Measurements from ENCODE around the gene OLA1.

Gene OLA1

DNA sequence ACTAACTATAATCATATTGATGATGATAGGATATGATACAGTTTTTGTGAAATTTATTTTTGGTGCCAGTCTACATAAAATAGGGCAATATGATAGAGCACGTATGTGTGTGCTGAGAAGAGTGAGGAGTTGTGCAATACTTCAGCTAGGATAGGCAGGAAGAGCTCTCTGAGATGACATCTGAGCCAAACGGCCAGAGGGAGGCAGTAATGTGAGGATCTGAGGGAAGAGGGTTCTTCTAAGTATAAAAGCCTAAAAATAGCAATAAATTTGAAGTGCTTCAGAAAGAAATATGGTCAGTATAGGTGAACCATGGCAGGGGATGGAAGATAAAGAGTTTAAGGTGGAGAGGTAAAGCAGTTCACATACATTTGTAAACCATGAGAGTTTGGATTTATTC is 102.5 kb downstream of the OLA1 start:
- peaks cover 15% of the 10 kb centered on the region; the same call in 1 of the 2 replicates for H3K79me2 ChIP-seq (ENCODE audit: insufficient read depth, low read length)

DNA sequence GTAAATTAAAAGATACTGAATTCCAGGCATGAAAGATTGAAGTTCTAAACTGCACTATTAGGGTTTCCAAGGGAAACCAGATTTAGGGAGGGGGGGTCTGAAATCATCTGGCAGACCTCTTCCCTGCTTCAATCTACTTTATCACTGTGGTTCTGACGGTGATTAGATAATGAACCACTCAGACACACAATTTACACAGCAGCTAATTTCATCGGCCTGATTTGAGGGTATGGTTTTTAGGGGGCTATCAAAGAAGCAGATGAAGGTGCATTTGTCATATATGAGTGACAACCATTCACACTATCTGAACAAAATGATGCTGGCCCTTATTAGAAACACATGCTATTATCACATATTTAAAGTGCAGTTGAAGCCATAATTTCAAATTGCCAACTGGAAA is 106.0 kb downstream of the OLA1 start:
- H3K9ac ChIP-seq (ENCODE audit: low read length): no peak overlapping the region
- H3F3A ChIP-seq (ENCODE audit: insufficient read depth): no peaks in the 10 kb centered on the region
- H3K4me2 ChIP-seq (ENCODE audit: low read depth, low read length, poor library complexity, severe bottlenecking): no peak overlapping the region
- TF ChIP-seq EZH2phosphoT487 (conservative IDR thresholded peaks at IDR 0.05; ENCODE audit: low read length): no peak
- TF ChIP-seq, protein P1, sequence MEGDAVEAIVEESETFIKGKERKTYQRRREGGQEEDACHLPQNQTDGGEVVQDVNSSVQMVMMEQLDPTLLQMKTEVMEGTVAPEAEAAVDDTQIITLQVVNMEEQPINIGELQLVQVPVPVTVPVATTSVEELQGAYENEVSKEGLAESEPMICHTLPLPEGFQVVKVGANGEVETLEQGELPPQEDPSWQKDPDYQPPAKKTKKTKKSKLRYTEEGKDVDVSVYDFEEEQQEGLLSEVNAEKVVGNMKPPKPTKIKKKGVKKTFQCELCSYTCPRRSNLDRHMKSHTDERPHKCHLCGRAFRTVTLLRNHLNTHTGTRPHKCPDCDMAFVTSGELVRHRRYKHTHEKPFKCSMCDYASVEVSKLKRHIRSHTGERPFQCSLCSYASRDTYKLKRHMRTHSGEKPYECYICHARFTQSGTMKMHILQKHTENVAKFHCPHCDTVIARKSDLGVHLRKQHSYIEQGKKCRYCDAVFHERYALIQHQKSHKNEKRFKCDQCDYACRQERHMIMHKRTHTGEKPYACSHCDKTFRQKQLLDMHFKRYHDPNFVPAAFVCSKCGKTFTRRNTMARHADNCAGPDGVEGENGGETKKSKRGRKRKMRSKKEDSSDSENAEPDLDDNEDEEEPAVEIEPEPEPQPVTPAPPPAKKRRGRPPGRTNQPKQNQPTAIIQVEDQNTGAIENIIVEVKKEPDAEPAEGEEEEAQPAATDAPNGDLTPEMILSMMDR (IDR thresholded peaks at IDR 0.05; ENCODE audit: insufficient read depth, low read length, poor library complexity, severe bottlenecking): no peak
- no peaks in the 10 kb centered on the region; the same call in 1 of the 2 replicates for H3K36me3 ChIP-seq (ENCODE audit: low read length)
- no peak overlapping the region for H3K27ac ChIP-seq (ENCODE audit: low read depth, low read length)
- no peaks in the 10 kb centered on the region for H3K9me3 ChIP-seq (ENCODE audit: insufficient read depth, low read length)
- no peaks in the 10 kb centered on the region for H4K20me1 ChIP-seq (ENCODE audit: low read depth, low read length)
- H3K9me2 ChIP-seq (replicated peaks; ENCODE audit: insufficient read depth, low read length): no peaks in the 10 kb centered on the region
- no peak overlapping the region for H2AFZ ChIP-seq (ENCODE audit: low read depth, low read length, severe bottlenecking)
- no peak overlapping the region for H3K4me3 ChIP-seq (ENCODE audit: insufficient read depth, low read length, poor library complexity, severe bottlenecking)
- H3K79me2 ChIP-seq (ENCODE audit: insufficient read depth, low read length): peaks cover 12% of the 10 kb centered on the region; the same call in 1 of the 2 replicates
- H3K27me3 ChIP-seq (ENCODE audit: low read length): no peaks in the 10 kb centered on the region

More for the DNA sequence above, 102.5 kb downstream of the OLA1 start:
- no peak overlapping the region for H2AFZ ChIP-seq (ENCODE audit: low read depth, low read length, severe bottlenecking)
- no peaks in the 10 kb centered on the region for H3F3A ChIP-seq (ENCODE audit: insufficient read depth)
- H3K36me3 ChIP-seq (ENCODE audit: low read length): no peaks in the 10 kb centered on the region
- H3K27ac ChIP-seq (ENCODE audit: low read depth, low read length): no peak overlapping the region
- no peak for TF ChIP-seq EZH2phosphoT487 (conservative IDR thresholded peaks at IDR 0.05; ENCODE audit: low read length)
- TF ChIP-seq, protein P1 (IDR thresholded peaks at IDR 0.05; ENCODE audit: insufficient read depth, low read length, poor library complexity, severe bottlenecking): no peak
- H3K4me3 ChIP-seq (ENCODE audit: insufficient read depth, low read length, poor library complexity, severe bottlenecking): no peak overlapping the region
- H3K27me3 ChIP-seq (ENCODE audit: low read length): no peaks in the 10 kb centered on the region
- H3K9me2 ChIP-seq (replicated peaks; ENCODE audit: insufficient read depth, low read length): no peaks in the 10 kb centered on the region
- H3K9me3 ChIP-seq (ENCODE audit: insufficient read depth, low read length): no peaks in the 10 kb centered on the region
- H3K4me2 ChIP-seq (ENCODE audit: low read depth, low read length, poor library complexity, severe bottlenecking): no peak overlapping the region
- H4K20me1 ChIP-seq (ENCODE audit: low read depth, low read length): no peaks in the 10 kb centered on the region
- H3K9ac ChIP-seq (ENCODE audit: low read length): no peak overlapping the region

DNA sequence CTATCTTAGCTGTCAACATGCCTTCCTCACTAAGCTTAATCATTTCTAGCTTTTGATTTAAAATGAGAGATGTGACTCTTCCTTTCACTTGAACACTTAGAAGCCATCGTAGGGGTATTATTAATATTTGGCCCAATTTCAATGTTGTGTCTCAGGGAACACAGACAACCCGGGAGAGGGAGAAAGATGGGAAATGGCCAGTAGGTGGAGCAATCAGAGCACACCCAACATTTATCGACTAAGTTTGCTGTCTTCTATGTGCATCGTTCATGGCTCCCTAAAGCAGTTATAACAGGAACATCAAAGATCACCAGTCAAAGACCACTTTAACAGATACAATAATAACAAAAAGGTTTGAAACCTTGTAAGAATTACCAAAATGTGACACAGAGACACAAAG is 110.2 kb downstream of the OLA1 start:
- Histone ChIP-seq H3K79me2 (ENCODE audit: insufficient read depth, low read length) (peaks cover 1% of the 10 kb centered on the region; the same call in 1 of the 2 replicates), H3K9ac (ENCODE audit: low read length) (no peak overlapping the region), H4K20me1 (ENCODE audit: low read depth, low read length) (no peaks in the 10 kb centered on the region), H3F3A (ENCODE audit: insufficient read depth) (no peaks in the 10 kb centered on the region), H3K4me3 (ENCODE audit: insufficient read depth, low read length, poor library complexity, severe bottlenecking) (no peak overlapping the region), H3K9me3 (ENCODE audit: insufficient read depth, low read length) (no peaks in the 10 kb centered on the region), H2AFZ (ENCODE audit: low read depth, low read length, severe bottlenecking) (no peak overlapping the region), H3K4me2 (ENCODE audit: low read depth, low read length, poor library complexity, severe bottlenecking) (no peak overlapping the region), H3K27ac (ENCODE audit: low read depth, low read length) (no peak overlapping the region), H3K27me3 (ENCODE audit: low read length) (no peaks in the 10 kb centered on the region), H3K36me3 (ENCODE audit: low read length) (no peaks in the 10 kb centered on the region; the same call in 1 of the 2 replicates), H3K9me2 (replicated peaks; ENCODE audit: insufficient read depth, low read length) (no peaks in the 10 kb centered on the region)
- TF ChIP-seq, protein P1 (IDR thresholded peaks at IDR 0.05; ENCODE audit: insufficient read depth, low read length, poor library complexity, severe bottlenecking): peak; percentile 17
- TF ChIP-seq EZH2phosphoT487 (conservative IDR thresholded peaks at IDR 0.05; ENCODE audit: low read length): no peak
